ENCODE data around the gene CDK16. TPM values are rescaled to one million over a fixed set of nuclear protein-coding genes. Genes with fewer than 3 reads are reported as not detected.
A peak's percentile ranks its signal among the peaks of the same experiment; 100 is the strongest.

Gene CDK16
- total RNA-seq, 5 donors from 2014 or later (not counting 1 experiment from before 2014, with no cell fraction given) = 54.7 to 139 (median 60.4) TPM

DNA sequence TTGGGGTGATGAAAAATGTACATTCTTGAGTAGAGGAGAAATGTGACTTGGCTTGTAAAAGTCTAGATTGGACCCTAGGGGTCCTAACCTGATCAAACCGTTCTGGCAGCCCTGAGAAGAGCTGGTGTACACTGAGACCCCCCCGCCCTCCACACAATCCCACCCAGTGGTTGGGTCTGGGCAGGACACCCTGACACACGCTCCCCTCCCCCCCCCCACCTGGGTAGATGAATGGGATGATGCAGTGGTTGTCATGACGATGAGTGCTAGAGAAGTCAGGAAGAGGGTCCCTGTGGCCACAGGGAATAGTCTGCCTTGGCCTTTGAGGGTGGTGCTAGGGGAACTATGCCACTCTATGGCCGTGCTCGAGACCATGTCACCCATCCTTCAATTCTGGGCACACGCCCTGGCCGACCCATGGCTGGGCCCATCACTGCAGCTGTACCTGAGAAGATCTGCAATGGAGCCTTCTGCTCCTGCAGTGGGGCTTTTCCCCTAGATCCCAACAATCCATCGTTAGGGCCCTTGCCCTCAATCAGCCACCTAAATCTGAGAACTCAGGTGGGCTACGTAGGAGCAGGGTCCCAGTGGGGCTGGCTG lies 4.4 kb downstream of the CDK16 start:
- H3K27ac ChIP-seq (ENCODE audit: low read length) = no peak overlapping the region
- H3K9me3 ChIP-seq = no peaks in the 10 kb centered on the region
- no peaks in the 10 kb centered on the region for H3K27me3 Mint-ChIP-seq
- H3K4me3 ChIP-seq (ENCODE audit: control insufficient read depth in 1 of 2, extremely low read depth in 1 of 2, low read length in 1 of 2) = no peak overlapping the region
- H3K36me3 ChIP-seq (ENCODE audit: control insufficient read depth in 2 of 2, extremely low read depth in 1 of 2, insufficient read depth in 1 of 2, low read length in 1 of 2) = peaks cover 17 to 36% of the 10 kb centered on the region in 2 donors
- no CpG with 5 or more reads among the region's 10 CpGs for WGBS (ENCODE audit: insufficient coverage)
- H3K27ac Mint-ChIP-seq = no peak overlapping the region
- ChIA-PET CTCF (no interaction called here), POLR2A (no interaction called here)
- peak in 2 of 35 experiments; percentile 13 to 16 for DNase-seq
- H3K36me3 Mint-ChIP-seq = peaks cover 7% of the 10 kb centered on the region
- H3K4me1 ChIP-seq (ENCODE audit: control insufficient read depth in 1 of 2, extremely low read depth in 1 of 2, insufficient read depth in 2 of 2, low read length in 2 of 2) = peaks cover 3 to 26% of the 10 kb centered on the region in 2 experiments
- no peaks in the 10 kb centered on the region for H3K9me3 Mint-ChIP-seq
- no peaks in the 10 kb centered on the region for H3K27me3 ChIP-seq (replicated peaks in 1 of 2; ENCODE audit: control insufficient read depth in 2 of 2, extremely low read depth in 1 of 2, insufficient read depth in 2 of 2, low read length in 1 of 2)
- H3K4me1 Mint-ChIP-seq = peaks cover 26 to 32% (median 30%) of the 10 kb centered on the region in 3 donors
- no peak for ATAC-seq (replicated peaks in 1 of 4)
- H3K4me3 Mint-ChIP-seq = no peak overlapping the region

- peaks cover 9% of the 10 kb centered on the region for H3K36me3 Mint-ChIP-seq
- no peak for DNase-seq
These were observed 5.2 kb downstream of the CDK16 start for GRCh38 chrX:47223476-47224250.

GRCh38 chrX:47224266-47224895 lies 5.9 kb downstream of the CDK16 start:
- WGBS (ENCODE audit: insufficient coverage) = 100% methylated on average over 4 of the region's 17 CpGs
- no peaks in the 10 kb centered on the region for H3K9me3 ChIP-seq
- no peak overlapping the region for H3K4me3 ChIP-seq (ENCODE audit: control insufficient read depth in 1 of 2, extremely low read depth in 1 of 2, low read length in 1 of 2)
- Mint-ChIP-seq H3K4me3 (no peak overlapping the region), H3K9me3 (no peaks in the 10 kb centered on the region), H3K36me3 (peaks cover 12% of the 10 kb centered on the region), H3K4me1 (peaks cover 23 to 30% (median 26%) of the 10 kb centered on the region in 3 donors), H3K27ac (no peak overlapping the region), H3K27me3 (no peaks in the 10 kb centered on the region)
- H3K36me3 ChIP-seq (ENCODE audit: control insufficient read depth in 2 of 2, extremely low read depth in 1 of 2, insufficient read depth in 1 of 2, low read length in 1 of 2) = peaks cover 26 to 45% of the 10 kb centered on the region in 2 donors
- DNase-seq (no peak), ATAC-seq (replicated peaks in 1 of 4) (no peak)
- CTCF ChIA-PET = no interaction called here
- H3K4me1 ChIP-seq (ENCODE audit: control insufficient read depth in 1 of 2, extremely low read depth in 1 of 2, insufficient read depth in 2 of 2, low read length in 2 of 2) = peaks cover 3 to 24% of the 10 kb centered on the region in 2 experiments
- H3K27ac ChIP-seq (ENCODE audit: low read length) = no peak overlapping the region
- H3K27me3 ChIP-seq (replicated peaks in 1 of 2; ENCODE audit: control insufficient read depth in 2 of 2, extremely low read depth in 1 of 2, insufficient read depth in 2 of 2, low read length in 1 of 2) = no peaks in the 10 kb centered on the region
- POLR2A ChIA-PET = interaction anchor here (0.7 to 0.8 kb wide), 2 partner anchors 9 to 21 kb away, joined by 3 to 6 read pairs; partner anchors contain the start of gene USP11 (in 1 of the 2)

More at GRCh38 chrX:47223476-47224250, 5.2 kb downstream of the CDK16 start:
- Mint-ChIP-seq H3K27me3 (no peaks in the 10 kb centered on the region), H3K9me3 (no peaks in the 10 kb centered on the region), H3K4me1 (peaks cover 26 to 32% (median 30%) of the 10 kb centered on the region in 3 donors), H3K27ac (no peak overlapping the region), H3K4me3 (no peak overlapping the region)
- no peaks in the 10 kb centered on the region for H3K27me3 ChIP-seq (replicated peaks in 1 of 2; ENCODE audit: control insufficient read depth in 2 of 2, extremely low read depth in 1 of 2, insufficient read depth in 2 of 2, low read length in 1 of 2)
- 97% methylated on average over 5 of the region's 13 CpGs for WGBS (ENCODE audit: insufficient coverage)
- H3K4me3 ChIP-seq (ENCODE audit: control insufficient read depth in 1 of 2, extremely low read depth in 1 of 2, low read length in 1 of 2) = no peak overlapping the region
- ChIA-PET POLR2A (interaction anchor here (0.7 to 0.8 kb wide), 2 partner anchors 9 to 21 kb away, joined by 3 to 6 read pairs; partner anchors contain the start of gene USP11 (in 1 of the 2)), CTCF (no interaction called here)
- peaks cover 21 to 41% of the 10 kb centered on the region in 2 donors for H3K36me3 ChIP-seq (ENCODE audit: control insufficient read depth in 2 of 2, extremely low read depth in 1 of 2, insufficient read depth in 1 of 2, low read length in 1 of 2)
- no peak for ATAC-seq (replicated peaks in 1 of 4)
- H3K27ac ChIP-seq (ENCODE audit: low read length) = no peak overlapping the region
- H3K4me1 ChIP-seq (ENCODE audit: control insufficient read depth in 1 of 2, extremely low read depth in 1 of 2, insufficient read depth in 2 of 2, low read length in 2 of 2) = peaks cover 3 to 26% of the 10 kb centered on the region in 2 experiments
- no peaks in the 10 kb centered on the region for H3K9me3 ChIP-seq

GRCh38 chrX:47224896-47225290 lies 6.4 kb downstream of the CDK16 start:
- Histone ChIP-seq H3K27me3 (replicated peaks in 1 of 2; ENCODE audit: control insufficient read depth in 2 of 2, extremely low read depth in 1 of 2, insufficient read depth in 2 of 2, low read length in 1 of 2) (no peaks in the 10 kb centered on the region), H3K27ac (ENCODE audit: low read length) (no peak overlapping the region), H3K4me1 (ENCODE audit: control insufficient read depth in 1 of 2, extremely low read depth in 1 of 2, insufficient read depth in 2 of 2, low read length in 2 of 2) (peaks cover 2 to 18% of the 10 kb centered on the region in 2 experiments), H3K4me3 (ENCODE audit: control insufficient read depth in 1 of 2, extremely low read depth in 1 of 2, low read length in 1 of 2) (no peak overlapping the region), H3K9me3 (no peaks in the 10 kb centered on the region), H3K36me3 (ENCODE audit: control insufficient read depth in 2 of 2, extremely low read depth in 1 of 2, insufficient read depth in 1 of 2, low read length in 1 of 2) (peaks cover 27 to 45% of the 10 kb centered on the region in 2 donors)
- Mint-ChIP-seq H3K27ac (no peak overlapping the region), H3K4me3 (no peak overlapping the region), H3K9me3 (no peaks in the 10 kb centered on the region), H3K27me3 (no peaks in the 10 kb centered on the region), H3K4me1 (peaks cover 18 to 25% (median 21%) of the 10 kb centered on the region in 3 donors), H3K36me3 (peaks cover 12% of the 10 kb centered on the region)
- no peak for DNase-seq
- ATAC-seq (replicated peaks in 1 of 4) = no peak
- CTCF ChIA-PET = interaction anchor here in 1 of 2 donors (0.6 kb wide), 1 partner anchor 458 kb away, joined by 7 read pairs; no protein-coding TSS in a partner anchor
- POLR2A ChIA-PET = no interaction called here
- no CpG with 5 or more reads among the region's 4 CpGs for WGBS (ENCODE audit: insufficient coverage)

DNA sequence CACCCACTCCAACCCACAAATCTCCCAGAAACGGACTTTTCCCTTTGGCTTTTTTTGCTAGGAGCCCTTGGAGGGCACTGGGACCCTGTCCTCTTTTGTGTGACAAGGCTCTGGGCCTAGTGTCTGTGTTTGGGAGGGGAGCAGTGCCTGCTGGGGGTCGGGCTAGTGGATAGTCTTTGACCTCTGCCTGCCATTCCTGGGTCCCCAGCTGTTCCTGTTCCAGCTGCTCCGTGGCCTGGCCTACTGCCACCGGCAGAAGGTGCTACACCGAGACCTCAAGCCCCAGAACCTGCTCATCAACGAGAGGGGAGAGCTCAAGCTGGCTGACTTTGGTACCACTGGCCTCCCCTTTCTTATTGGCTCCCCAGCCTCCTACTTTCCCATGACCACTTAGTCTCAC lies 7.6 kb downstream of the CDK16 start:
- ChIA-PET POLR2A (no interaction called here), CTCF (no interaction called here)
- Mint-ChIP-seq H3K36me3 (peaks cover 12% of the 10 kb centered on the region), H3K9me3 (no peaks in the 10 kb centered on the region), H3K4me1 (peaks cover 6 to 13% (median 10%) of the 10 kb centered on the region in 3 donors), H3K27ac (no peak overlapping the region), H3K4me3 (no peak overlapping the region), H3K27me3 (no peaks in the 10 kb centered on the region)
- ATAC-seq (replicated peaks in 1 of 4) (no peak), DNase-seq (no peak)
- H3K27me3 ChIP-seq (replicated peaks in 1 of 2; ENCODE audit: control insufficient read depth in 2 of 2, extremely low read depth in 1 of 2, insufficient read depth in 2 of 2, low read length in 1 of 2) = no peaks in the 10 kb centered on the region
- no peaks in the 10 kb centered on the region for H3K9me3 ChIP-seq
- H3K36me3 ChIP-seq (ENCODE audit: control insufficient read depth in 2 of 2, extremely low read depth in 1 of 2, insufficient read depth in 1 of 2, low read length in 1 of 2) = peaks cover 27 to 45% of the 10 kb centered on the region in 2 donors
- H3K27ac ChIP-seq (ENCODE audit: low read length) = no peak overlapping the region
- WGBS (ENCODE audit: insufficient coverage) = no CpG with 5 or more reads among the region's 6 CpGs
- no peak overlapping the region for H3K4me3 ChIP-seq (ENCODE audit: control insufficient read depth in 1 of 2, extremely low read depth in 1 of 2, low read length in 1 of 2)
- peaks cover 0 to 8% of the 10 kb centered on the region in 2 experiments for H3K4me1 ChIP-seq (ENCODE audit: control insufficient read depth in 1 of 2, extremely low read depth in 1 of 2, insufficient read depth in 2 of 2, low read length in 2 of 2)

DNA sequence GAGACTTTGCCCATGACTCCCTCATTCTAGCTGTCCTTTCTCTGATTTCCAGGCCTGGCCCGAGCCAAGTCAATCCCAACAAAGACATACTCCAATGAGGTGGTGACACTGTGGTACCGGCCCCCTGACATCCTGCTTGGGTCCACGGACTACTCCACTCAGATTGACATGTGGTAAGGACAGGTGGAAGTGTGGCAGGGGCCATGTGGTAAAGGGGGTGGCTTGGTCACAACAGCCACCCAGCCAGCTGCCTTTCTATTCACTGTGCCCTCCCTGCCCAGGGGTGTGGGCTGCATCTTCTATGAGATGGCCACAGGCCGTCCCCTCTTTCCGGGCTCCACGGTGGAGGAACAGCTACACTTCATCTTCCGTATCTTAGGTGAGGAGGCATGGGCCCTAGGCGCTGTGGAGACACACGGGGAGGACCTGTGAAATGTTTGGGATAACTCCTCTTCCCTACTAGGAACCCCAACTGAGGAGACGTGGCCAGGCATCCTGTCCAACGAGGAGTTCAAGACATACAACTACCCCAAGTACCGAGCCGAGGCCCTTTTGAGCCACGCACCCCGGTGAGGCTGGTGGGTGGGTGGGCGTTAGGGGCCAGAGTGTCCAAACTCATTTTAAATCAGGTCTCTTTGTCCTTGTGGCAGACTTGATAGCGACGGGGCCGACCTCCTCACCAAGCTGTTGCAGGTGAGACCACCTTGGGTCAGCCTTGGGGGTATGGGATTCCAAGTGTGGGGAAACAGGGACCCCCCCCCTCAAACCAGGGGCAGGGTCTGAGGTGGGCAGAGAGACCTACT lies 8.3 kb downstream of the CDK16 start:
- Histone ChIP-seq H3K4me3 (ENCODE audit: control insufficient read depth in 1 of 2, extremely low read depth in 1 of 2, low read length in 1 of 2) (no peak overlapping the region), H3K4me1 (ENCODE audit: control insufficient read depth in 1 of 2, extremely low read depth in 1 of 2, insufficient read depth in 2 of 2, low read length in 2 of 2) (peaks cover 0 to 4% of the 10 kb centered on the region in 2 experiments), H3K36me3 (ENCODE audit: control insufficient read depth in 2 of 2, extremely low read depth in 1 of 2, insufficient read depth in 1 of 2, low read length in 1 of 2) (peaks cover 27 to 45% of the 10 kb centered on the region in 2 donors), H3K27ac (ENCODE audit: low read length) (no peak overlapping the region), H3K27me3 (replicated peaks in 1 of 2; ENCODE audit: control insufficient read depth in 2 of 2, extremely low read depth in 1 of 2, insufficient read depth in 2 of 2, low read length in 1 of 2) (no peaks in the 10 kb centered on the region), H3K9me3 (no peaks in the 10 kb centered on the region)
- H3K4me1 Mint-ChIP-seq = peaks cover 6 to 8% (median 6%) of the 10 kb centered on the region in 3 donors
- WGBS (ENCODE audit: insufficient coverage) = no CpG with 5 or more reads among the region's 19 CpGs
- ChIA-PET POLR2A (no interaction called here), CTCF (no interaction called here)
- peaks cover 12% of the 10 kb centered on the region for H3K36me3 Mint-ChIP-seq
- H3K27ac Mint-ChIP-seq = no peak overlapping the region
- ATAC-seq (replicated peaks in 1 of 4) (no peak), DNase-seq (no peak)
- no peak overlapping the region for H3K4me3 Mint-ChIP-seq
- no peaks in the 10 kb centered on the region for H3K9me3 Mint-ChIP-seq
- no peaks in the 10 kb centered on the region for H3K27me3 Mint-ChIP-seq

Measured in T-cell (primary cell).